ENCODE data around the gene ARVCF.

ARVCF gene

DNA sequence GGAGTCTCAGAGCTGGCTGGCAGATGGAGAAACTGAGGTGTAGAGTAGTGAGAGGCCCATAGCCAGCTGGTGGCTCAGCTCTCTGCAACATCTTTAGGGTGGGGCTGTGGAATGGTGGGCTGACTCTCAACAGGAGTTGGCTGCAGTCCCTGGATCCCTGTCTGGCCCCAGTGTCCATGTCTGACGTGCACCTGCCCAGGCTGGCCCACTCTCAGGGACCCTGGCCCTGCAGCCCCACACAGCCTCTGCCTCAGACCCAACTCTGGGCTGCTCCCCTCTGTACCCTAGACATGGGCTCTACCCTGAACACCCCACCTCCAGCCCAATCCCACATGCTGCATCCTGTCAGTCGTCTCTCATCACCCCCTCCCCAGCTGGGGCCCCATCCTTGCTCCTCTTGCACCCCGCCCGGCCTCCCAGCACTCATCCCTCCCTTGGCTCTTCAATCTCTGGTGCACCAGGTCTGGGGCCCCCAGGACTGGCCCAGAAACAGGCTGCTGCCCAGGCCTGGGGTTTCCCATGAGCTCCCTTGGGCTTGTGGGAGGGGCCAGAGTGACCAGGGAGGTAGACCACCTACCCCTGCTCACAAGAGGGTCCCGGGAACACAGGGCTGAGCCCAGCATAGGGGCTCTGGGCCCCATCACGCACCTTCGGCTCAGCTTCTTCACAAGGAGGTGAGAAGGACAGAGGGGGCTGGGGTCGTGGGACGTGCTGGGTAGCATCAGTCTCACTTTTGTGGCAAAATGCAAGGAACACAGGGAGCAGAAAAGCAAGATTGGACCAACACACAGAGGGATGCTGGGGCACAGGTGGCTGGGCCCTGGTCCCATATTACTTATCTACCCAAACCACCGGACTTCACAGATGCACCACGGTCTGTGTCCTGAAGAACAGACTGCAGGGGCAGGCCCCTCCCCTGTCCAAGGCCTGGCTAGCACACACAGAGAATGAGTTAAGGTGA, 31.5 kb downstream of the ARVCF start:
- Histone ChIP-seq H3K36me3 (ENCODE audit: control insufficient read depth in 1 of 2, insufficient read depth in 2 of 2, low read length in 2 of 2) (peaks cover 0 to 4% of the 10 kb centered on the region in 2 experiments), H4K12ac (ENCODE audit: low read depth, low read length) (no peak overlapping the region), H4K91ac (ENCODE audit: low read depth, low read length) (no peak overlapping the region), H3K4me1 (ENCODE audit: control insufficient read depth in 1 of 2, insufficient read depth in 2 of 2, low read length in 2 of 2) (peaks cover 13 to 14% of the 10 kb centered on the region in 2 experiments), H3K27me3 (ENCODE audit: insufficient read depth, low read length) (no peaks in the 10 kb centered on the region), H3K4me2 (ENCODE audit: low read length) (no peak overlapping the region), H2BK12ac (ENCODE audit: low read length) (no peak overlapping the region), H3K14ac (ENCODE audit: low read length) (no peak overlapping the region), H4K8ac (ENCODE audit: low read depth, low read length) (no peak overlapping the region), H3K27ac (ENCODE audit: low read depth, low read length) (no peak overlapping the region), H2BK5ac (ENCODE audit: low read depth, low read length, poor library complexity) (no peak overlapping the region), H3K18ac (ENCODE audit: low read length) (no peak overlapping the region), H3K79me1 (ENCODE audit: low read length) (no peaks in the 10 kb centered on the region), H3K4me3 (ENCODE audit: low read depth, low read length) (no peak overlapping the region), H3K4ac (ENCODE audit: low read depth, low read length) (no peak overlapping the region), H2AK5ac (ENCODE audit: low read length) (no peak overlapping the region), H3K23ac (ENCODE audit: low read length) (no peak overlapping the region), H3K9ac (ENCODE audit: low read length) (no peak overlapping the region), H2AFZ (ENCODE audit: insufficient read depth, low read length, poor library complexity) (no peak overlapping the region), H3K79me2 (ENCODE audit: control insufficient read depth, insufficient read depth, low read length, poor library complexity) (peaks cover 2% of the 10 kb centered on the region), H2BK120ac (ENCODE audit: insufficient read depth, low read length, poor library complexity) (no peak overlapping the region), H3K9me3 (ENCODE audit: insufficient read depth, low read depth, low read length) (no peaks in the 10 kb centered on the region)
- no peak for DNase-seq
- no CpG with 5 or more reads among the region's 11 CpGs for WGBS (ENCODE audit: extremely low coverage, insufficient coverage, insufficient read length)

DNA sequence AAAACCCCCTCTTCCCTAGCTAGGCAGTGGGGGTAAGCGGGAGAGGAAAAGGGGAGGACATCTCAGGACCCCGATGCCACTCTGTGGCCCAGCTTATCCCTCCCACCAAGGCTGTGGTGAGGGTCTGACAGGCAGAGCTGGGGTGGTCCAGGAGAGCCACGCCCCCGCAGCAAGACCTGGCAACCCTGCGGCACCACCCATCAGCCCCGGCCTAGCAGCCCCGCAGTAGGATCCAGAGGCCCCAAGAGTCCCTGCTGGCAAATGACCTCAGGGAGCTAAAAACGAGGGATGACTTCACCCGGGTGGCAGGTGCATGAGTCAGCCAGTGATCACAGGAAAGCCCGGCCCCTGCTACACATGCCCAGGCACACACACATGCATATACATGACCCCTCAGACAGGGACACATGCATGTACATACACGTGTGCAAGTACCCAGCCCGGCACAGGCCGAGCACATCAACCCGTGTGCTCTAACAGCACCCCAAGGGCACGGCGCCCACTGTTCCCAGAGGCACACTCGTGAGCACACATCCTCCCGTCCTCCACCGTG, 32.3 kb downstream of the ARVCF start:
- Histone ChIP-seq H3K4ac (ENCODE audit: low read depth, low read length) (no peak overlapping the region), H3K27ac (ENCODE audit: low read depth, low read length) (no peak overlapping the region), H2BK5ac (ENCODE audit: low read depth, low read length, poor library complexity) (no peak overlapping the region), H4K8ac (ENCODE audit: low read depth, low read length) (no peak overlapping the region), H3K9ac (ENCODE audit: low read length) (no peak overlapping the region), H3K4me1 (ENCODE audit: control insufficient read depth in 1 of 2, insufficient read depth in 2 of 2, low read length in 2 of 2) (peaks cover 13 to 14% of the 10 kb centered on the region in 2 experiments), H3K4me2 (ENCODE audit: low read length) (no peak overlapping the region), H3K18ac (ENCODE audit: low read length) (peak overlapping the region; percentile 10), H2BK12ac (ENCODE audit: low read length) (no peak overlapping the region), H4K91ac (ENCODE audit: low read depth, low read length) (no peak overlapping the region), H3K79me1 (ENCODE audit: low read length) (no peaks in the 10 kb centered on the region), H3K79me2 (ENCODE audit: control insufficient read depth, insufficient read depth, low read length, poor library complexity) (peaks cover 2% of the 10 kb centered on the region), H3K23ac (ENCODE audit: low read length) (no peak overlapping the region), H2AFZ (ENCODE audit: insufficient read depth, low read length, poor library complexity) (no peak overlapping the region), H4K12ac (ENCODE audit: low read depth, low read length) (no peak overlapping the region), H3K27me3 (ENCODE audit: insufficient read depth, low read length) (no peaks in the 10 kb centered on the region), H2AK5ac (ENCODE audit: low read length) (no peak overlapping the region), H3K14ac (ENCODE audit: low read length) (no peak overlapping the region), H3K9me3 (ENCODE audit: insufficient read depth, low read depth, low read length) (no peaks in the 10 kb centered on the region), H2BK120ac (ENCODE audit: insufficient read depth, low read length, poor library complexity) (no peak overlapping the region), H3K36me3 (ENCODE audit: control insufficient read depth in 1 of 2, insufficient read depth in 2 of 2, low read length in 2 of 2) (peaks cover 2 to 4% of the 10 kb centered on the region in 2 experiments), H3K4me3 (ENCODE audit: low read depth, low read length) (no peak overlapping the region)
- no CpG with 5 or more reads among the region's 19 CpGs for WGBS (ENCODE audit: extremely low coverage, insufficient coverage, insufficient read length)
- DNase-seq = peak; percentile 60 to 78

DNA sequence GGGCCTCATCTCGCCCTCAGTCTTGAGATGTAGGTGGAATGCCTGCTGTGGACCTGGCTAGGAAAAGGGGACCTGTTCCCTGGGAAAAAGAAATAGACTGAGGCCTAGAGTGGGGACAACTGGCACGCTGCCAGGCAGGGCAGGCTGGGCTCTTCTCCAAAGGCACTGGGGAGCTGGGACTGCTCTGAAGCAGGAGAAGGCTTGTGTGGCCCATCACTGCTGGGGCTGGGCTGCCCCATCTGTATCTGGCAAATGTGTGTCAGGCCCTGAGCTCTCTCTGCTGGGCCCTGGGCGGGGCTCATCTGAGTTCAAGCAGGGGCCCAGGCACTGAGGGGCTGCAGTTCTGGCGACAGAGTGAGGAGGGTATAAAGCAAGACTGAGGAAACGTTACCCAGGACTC, 32.9 kb downstream of the ARVCF start:
- no peak overlapping the region for H3K23ac ChIP-seq (ENCODE audit: low read length)
- no peak overlapping the region for H4K12ac ChIP-seq (ENCODE audit: low read depth, low read length)
- H2BK120ac ChIP-seq (ENCODE audit: insufficient read depth, low read length, poor library complexity) = peak overlapping the region; percentile 3
- no peak overlapping the region for H3K4me2 ChIP-seq (ENCODE audit: low read length)
- peaks cover 13 to 14% of the 10 kb centered on the region in 2 experiments for H3K4me1 ChIP-seq (ENCODE audit: control insufficient read depth in 1 of 2, insufficient read depth in 2 of 2, low read length in 2 of 2)
- no CpG with 5 or more reads among the region's 5 CpGs for WGBS (ENCODE audit: extremely low coverage, insufficient coverage, insufficient read length)
- H3K79me2 ChIP-seq (ENCODE audit: control insufficient read depth, insufficient read depth, low read length, poor library complexity) = peaks cover 2% of the 10 kb centered on the region
- H3K36me3 ChIP-seq (ENCODE audit: control insufficient read depth in 1 of 2, insufficient read depth in 2 of 2, low read length in 2 of 2) = peaks cover 4 to 7% of the 10 kb centered on the region in 2 experiments
- H4K91ac ChIP-seq (ENCODE audit: low read depth, low read length) = no peak overlapping the region
- H3K79me1 ChIP-seq (ENCODE audit: low read length) = no peaks in the 10 kb centered on the region
- H3K4me3 ChIP-seq (ENCODE audit: low read depth, low read length) = no peak overlapping the region
- no peak overlapping the region for H3K4ac ChIP-seq (ENCODE audit: low read depth, low read length)
- no peak overlapping the region for H3K14ac ChIP-seq (ENCODE audit: low read length)
- H4K8ac ChIP-seq (ENCODE audit: low read depth, low read length) = no peak overlapping the region
- DNase-seq = no peak
- no peak overlapping the region for H3K27ac ChIP-seq (ENCODE audit: low read depth, low read length)
- H3K27me3 ChIP-seq (ENCODE audit: insufficient read depth, low read length) = no peaks in the 10 kb centered on the region
- no peak overlapping the region for H2BK12ac ChIP-seq (ENCODE audit: low read length)
- H3K18ac ChIP-seq (ENCODE audit: low read length) = peak overlapping the region; percentile 19
- no peaks in the 10 kb centered on the region for H3K9me3 ChIP-seq (ENCODE audit: insufficient read depth, low read depth, low read length)
- H2BK5ac ChIP-seq (ENCODE audit: low read depth, low read length, poor library complexity) = no peak overlapping the region
- H2AK5ac ChIP-seq (ENCODE audit: low read length) = peak overlapping the region; percentile 19
- H2AFZ ChIP-seq (ENCODE audit: insufficient read depth, low read length, poor library complexity) = no peak overlapping the region
- no peak overlapping the region for H3K9ac ChIP-seq (ENCODE audit: low read length)

- no peak overlapping the region for H3K4me2 ChIP-seq (ENCODE audit: low read length)
- no peak overlapping the region for H2AFZ ChIP-seq (ENCODE audit: insufficient read depth, low read length, poor library complexity)
- H3K79me1 ChIP-seq (ENCODE audit: low read length) = no peaks in the 10 kb centered on the region
- no peak overlapping the region for H3K4ac ChIP-seq (ENCODE audit: low read depth, low read length)
- no peak overlapping the region for H3K18ac ChIP-seq (ENCODE audit: low read length)
- H3K4me3 ChIP-seq (ENCODE audit: low read depth, low read length) = no peak overlapping the region
- H3K4me1 ChIP-seq (ENCODE audit: control insufficient read depth in 1 of 2, insufficient read depth in 2 of 2, low read length in 2 of 2) = peaks cover 13 to 14% of the 10 kb centered on the region in 2 experiments
- peaks cover 2% of the 10 kb centered on the region for H3K79me2 ChIP-seq (ENCODE audit: control insufficient read depth, insufficient read depth, low read length, poor library complexity)
- no peak overlapping the region for H2BK120ac ChIP-seq (ENCODE audit: insufficient read depth, low read length, poor library complexity)
- no peak overlapping the region for H2BK12ac ChIP-seq (ENCODE audit: low read length)
- no peak overlapping the region for H4K12ac ChIP-seq (ENCODE audit: low read depth, low read length)
- H3K9ac ChIP-seq (ENCODE audit: low read length) = no peak overlapping the region
- no peak overlapping the region for H3K23ac ChIP-seq (ENCODE audit: low read length)
- no CpG with 5 or more reads among the region's 8 CpGs for WGBS (ENCODE audit: extremely low coverage, insufficient coverage, insufficient read length)
- H2AK5ac ChIP-seq (ENCODE audit: low read length) = no peak overlapping the region
- H2BK5ac ChIP-seq (ENCODE audit: low read depth, low read length, poor library complexity) = no peak overlapping the region
- H3K14ac ChIP-seq (ENCODE audit: low read length) = no peak overlapping the region
- no peak overlapping the region for H3K27ac ChIP-seq (ENCODE audit: low read depth, low read length)
- H3K27me3 ChIP-seq (ENCODE audit: insufficient read depth, low read length) = no peaks in the 10 kb centered on the region
- peaks cover 4 to 10% of the 10 kb centered on the region in 2 experiments for H3K36me3 ChIP-seq (ENCODE audit: control insufficient read depth in 1 of 2, insufficient read depth in 2 of 2, low read length in 2 of 2)
- H3K9me3 ChIP-seq (ENCODE audit: insufficient read depth, low read depth, low read length) = no peaks in the 10 kb centered on the region
- no peak overlapping the region for H4K91ac ChIP-seq (ENCODE audit: low read depth, low read length)
- no peak overlapping the region for H4K8ac ChIP-seq (ENCODE audit: low read depth, low read length)
- DNase-seq = no peak
Measured at GRCh38 chr22:19982991-19983578, 33.5 kb downstream of the ARVCF start.
